Glutamatergic neuron (in vitro differentiated cells): ENCODE data around the gene FAT1. TPM values are rescaled to one million over a fixed set of nuclear protein-coding genes. Genes with fewer than 3 reads are reported as not detected.

Experiments used
- DNase-seq: peaks from one replicate; pipeline ENCODE4 v3.0.0; 2022
- H3K27ac Mint-ChIP-seq: one replicate; pipeline ENCODE4 v1.8.0; 2020; ENCODE audit warnings: mild to moderate bottlenecking, mixed read lengths, inconsistent platforms; ENCODE audit not compliant: unreplicated experiment
- H3K27me3 Mint-ChIP-seq: one replicate; pipeline ENCODE4 v1.8.0; 2020; ENCODE audit warnings: mild to moderate bottlenecking, moderate library complexity, mixed read lengths, inconsistent platforms; ENCODE audit not compliant: unreplicated experiment
- H3K36me3 Mint-ChIP-seq: one replicate; pipeline ENCODE4 v1.8.0; 2020; ENCODE audit warnings: mild to moderate bottlenecking, mixed read lengths, inconsistent platforms; ENCODE audit not compliant: unreplicated experiment
- H3K4me1 Mint-ChIP-seq: one replicate; pipeline ENCODE4 v1.8.0; 2020; ENCODE audit warnings: mild to moderate bottlenecking, low read depth, mixed read lengths, inconsistent platforms; ENCODE audit not compliant: unreplicated experiment
- H3K4me3 Mint-ChIP-seq: one replicate; pipeline ENCODE4 v1.8.0; 2020; ENCODE audit warnings: mild to moderate bottlenecking, mixed read lengths, inconsistent platforms; ENCODE audit not compliant: unreplicated experiment
- H3K9me3 Mint-ChIP-seq: one replicate; pipeline ENCODE4 v1.8.0; 2020; ENCODE audit warnings: mild to moderate bottlenecking, moderate library complexity, mixed read lengths, inconsistent platforms; ENCODE audit not compliant: unreplicated experiment
- CTCF ChIP-seq: fragments of 200-600 bp; sonication (generic); IDR thresholded peaks from one replicate; pipeline ENCODE4 v1.5.0; 2021; ENCODE audit not compliant: partially characterized antibody, unreplicated experiment
- total RNA-seq: library from RNA; stranded (reverse); fragmentation: NEBNext Ultra II Directional; extraction: Animal tissue kit (Norgen Biotek cat#: 25700); gene quantifications from one replicate; pipeline ENCODE4 v1.2.1, GENCODE V29; 2021; ENCODE audit not compliant: unreplicated experiment

Gene FAT1
- total RNA-seq, 1 donor from 2014 or later = 34.3 TPM

GRCh38 chr4:186653969-186654368 is 69.7 kb downstream of the FAT1 start:
- Mint-ChIP-seq H3K4me3 (no peak overlapping the region), H3K36me3 (no peaks in the 10 kb centered on the region), H3K4me1 (no peaks in the 10 kb centered on the region), H3K27me3 (no peaks in the 10 kb centered on the region), H3K9me3 (no peaks in the 10 kb centered on the region), H3K27ac (no peak overlapping the region)
- no peak for TF ChIP-seq CTCF
- no peak for DNase-seq

- DNase-seq = no peak
- no peaks in the 10 kb centered on the region for H3K36me3 Mint-ChIP-seq
- no peaks in the 10 kb centered on the region for H3K9me3 Mint-ChIP-seq
- no peak overlapping the region for H3K27ac Mint-ChIP-seq
- no peaks in the 10 kb centered on the region for H3K27me3 Mint-ChIP-seq
- TF ChIP-seq CTCF = no peak
- H3K4me1 Mint-ChIP-seq = no peaks in the 10 kb centered on the region
- H3K4me3 Mint-ChIP-seq = no peak overlapping the region
These were observed 72.0 kb downstream of the FAT1 start for GRCh38 chr4:186651624-186652023.

GRCh38 chr4:186651181-186651603 is 72.5 kb downstream of the FAT1 start:
- Mint-ChIP-seq H3K36me3 (no peaks in the 10 kb centered on the region), H3K27ac (no peak overlapping the region), H3K27me3 (no peaks in the 10 kb centered on the region), H3K4me3 (no peak overlapping the region), H3K4me1 (no peaks in the 10 kb centered on the region), H3K9me3 (no peaks in the 10 kb centered on the region)
- DNase-seq = no peak
- no peak for TF ChIP-seq CTCF

GRCh38 chr4:186650401-186651180 is 73.1 kb downstream of the FAT1 start:
- no peak for TF ChIP-seq CTCF
- H3K4me3 Mint-ChIP-seq = no peak overlapping the region
- no peak for DNase-seq
- H3K27me3 Mint-ChIP-seq = no peaks in the 10 kb centered on the region
- H3K36me3 Mint-ChIP-seq = no peaks in the 10 kb centered on the region
- no peaks in the 10 kb centered on the region for H3K4me1 Mint-ChIP-seq
- H3K9me3 Mint-ChIP-seq = no peaks in the 10 kb centered on the region
- no peak overlapping the region for H3K27ac Mint-ChIP-seq

GRCh38 chr4:186647821-186648220 is 75.8 kb downstream of the FAT1 start:
- H3K27ac Mint-ChIP-seq = no peak overlapping the region
- TF ChIP-seq CTCF = no peak
- H3K27me3 Mint-ChIP-seq = no peaks in the 10 kb centered on the region
- H3K36me3 Mint-ChIP-seq = no peaks in the 10 kb centered on the region
- H3K9me3 Mint-ChIP-seq = no peaks in the 10 kb centered on the region
- H3K4me3 Mint-ChIP-seq = no peak overlapping the region
- DNase-seq = no peak
- peaks cover 3% of the 10 kb centered on the region for H3K4me1 Mint-ChIP-seq
